HEK293 (cell line): ENCODE results near the gene DIO1.

Source experiments
- CTCF ChIA-PET: fragments of 350-600 bp; formaldehyde crosslinking; extraction: SDS; loops from one replicate; lab custom pipeline; 2021; ENCODE audit warnings: antibody characterized with exemption; lab: Yijun Ruan, JAX
- POLR2A ChIA-PET: fragments of 300-600 bp; formaldehyde crosslinking; extraction: SDS; loops from one replicate; lab custom pipeline; 2020; ENCODE audit warnings: antibody characterized with exemption, inconsistent platforms; lab: Yijun Ruan, JAX
- H3K27ac ChIP-seq: fragments of 200-500 bp; sonication (Bioruptor generic); 2 replicates; pipeline ENCODE4 v1.5.1; 2014; ENCODE audit warnings: low read depth, low read length, control low read depth, inconsistent platforms; ENCODE audit errors: extremely low read depth
- H3K36me3 ChIP-seq, 2 experiments: fragments of 200-500 bp in 1 of 2; sonication (Bioruptor generic) in 1 of 2; 1 replicate in 1 of 2; 2 replicates in 1 of 2; pipeline ENCODE4 v1.5.1; 2014 to 2017; ENCODE audit warnings: inconsistent platforms in 2 of 2, low read length in 2 of 2; ENCODE audit not compliant: control insufficient read depth in 2 of 2, insufficient read depth in 1 of 2
- H3K4me1 ChIP-seq: fragments of 200-500 bp; sonication (Bioruptor generic); 2 replicates; pipeline ENCODE4 v1.5.1; 2014; ENCODE audit warnings: mild to moderate bottlenecking, low read length, inconsistent platforms; ENCODE audit not compliant: control insufficient read depth, insufficient read depth
- H3K4me3 ChIP-seq: 2 replicates; pipeline ENCODE4 v1.5.1; 2011; ENCODE audit warnings: low read depth, mild to moderate bottlenecking, control low read depth, low read length, moderate library complexity
- H3K9me3 ChIP-seq: fragments of 200-500 bp; sonication (Bioruptor generic); 2 replicates; pipeline ENCODE4 v1.5.1; 2014; ENCODE audit warnings: low read depth, low read length, inconsistent platforms; ENCODE audit not compliant: control insufficient read depth, insufficient read depth
- BCL11A ChIP-seq: fragments of 450-650 bp; formaldehyde crosslinking; IDR thresholded peaks from 2 replicates; pipeline ENCODE4 v1.5.1; 2016; ENCODE audit warnings: low read depth, missing biosample characterization, missing genetic modification characterization
- GLIS1 ChIP-seq: fragments of 450-650 bp; formaldehyde crosslinking; IDR thresholded peaks from 2 replicates; pipeline ENCODE4 v1.5.1; 2016; ENCODE audit warnings: missing biosample characterization, missing genetic modification characterization
- HOXA7 ChIP-seq: sonication (generic); formaldehyde crosslinking; IDR thresholded peaks from 2 replicates; pipeline ENCODE4 v1.8.1; 2022; ENCODE audit warnings: missing genetic modification reagents, borderline replicate concordance
- HOXD13 ChIP-seq: sonication (generic); formaldehyde crosslinking; IDR thresholded peaks from 2 replicates; pipeline ENCODE4 v1.8.0; 2022; ENCODE audit warnings: missing genetic modification reagents, borderline replicate concordance
- SALL2 ChIP-seq: fragments of 450-650 bp; formaldehyde crosslinking; IDR thresholded peaks from 2 replicates; pipeline ENCODE4 v1.5.0; 2017; ENCODE audit warnings: missing biosample characterization, mild to moderate bottlenecking, missing genetic modification characterization, borderline replicate concordance
- SCRT1 ChIP-seq: fragments of 450-650 bp; formaldehyde crosslinking; IDR thresholded peaks from 2 replicates; pipeline ENCODE4 v1.5.1; 2016; ENCODE audit warnings: missing biosample characterization, missing genetic modification characterization, borderline replicate concordance
- SP3 ChIP-seq: fragments of 450-650 bp; formaldehyde crosslinking; IDR thresholded peaks from 2 replicates; pipeline ENCODE4 v1.5.1; 2016; ENCODE audit warnings: missing biosample characterization, missing genetic modification characterization
- ZBTB7A ChIP-seq: fragments of 450-650 bp; formaldehyde crosslinking; IDR thresholded peaks from 2 replicates; pipeline ENCODE4 v1.5.1; 2016; ENCODE audit warnings: low read depth, missing biosample characterization, missing genetic modification characterization
- ZFP37 ChIP-seq: fragments of 450-650 bp; formaldehyde crosslinking; IDR thresholded peaks from 2 replicates; pipeline ENCODE4 v1.5.1; 2016; ENCODE audit warnings: missing biosample characterization, missing genetic modification characterization
- ZNF10 ChIP-seq: fragments of 450-650 bp; formaldehyde crosslinking; IDR thresholded peaks from 2 replicates; pipeline ENCODE4 v1.5.1; 2017; ENCODE audit warnings: missing biosample characterization, missing genetic modification characterization
- ZNF140 ChIP-seq: fragments of 450-650 bp; formaldehyde crosslinking; IDR thresholded peaks from 2 replicates; pipeline ENCODE4 v1.5.1; 2016; ENCODE audit warnings: missing biosample characterization, missing genetic modification characterization
- ZNF155 ChIP-seq: fragments of 450-650 bp; formaldehyde crosslinking; IDR thresholded peaks from 2 replicates; pipeline ENCODE4 v1.5.1; 2016; ENCODE audit warnings: missing biosample characterization, missing genetic modification characterization
- ZNF48 ChIP-seq: fragments of 450-650 bp; formaldehyde crosslinking; IDR thresholded peaks from 2 replicates; pipeline ENCODE4 v1.5.1; 2016; ENCODE audit warnings: missing biosample characterization, missing genetic modification characterization
- ZNF529 ChIP-seq: fragments of 450-650 bp; formaldehyde crosslinking; IDR thresholded peaks from 2 replicates; pipeline ENCODE4 v1.5.1; 2017; ENCODE audit warnings: missing genetic modification characterization, missing biosample characterization; ENCODE audit not compliant: insufficient replicate concordance
- ZNF544 ChIP-seq: fragments of 450-650 bp; formaldehyde crosslinking; IDR thresholded peaks from 2 replicates; pipeline ENCODE4 v1.5.0; 2017; ENCODE audit warnings: missing biosample characterization, missing genetic modification characterization
- ZNF600 ChIP-seq: fragments of 450-650 bp; formaldehyde crosslinking; IDR thresholded peaks from 2 replicates; pipeline ENCODE4 v1.5.1; 2016; ENCODE audit warnings: missing biosample characterization, missing genetic modification characterization
- ZNF776 ChIP-seq: fragments of 450-650 bp; formaldehyde crosslinking; IDR thresholded peaks from 2 replicates; pipeline ENCODE4 v1.5.0; 2017; ENCODE audit warnings: missing biosample characterization, missing genetic modification characterization, borderline replicate concordance
- ZNF837 ChIP-seq: fragments of 450-650 bp; formaldehyde crosslinking; IDR thresholded peaks from 2 replicates; pipeline ENCODE4 v1.5.1; 2016; ENCODE audit warnings: missing biosample characterization, missing genetic modification characterization
- TF ChIP-seq, protein P1 (sequence below): fragments of 450-650 bp; formaldehyde crosslinking; IDR thresholded peaks from 2 replicates; pipeline ENCODE4 v1.5.1; 2016; ENCODE audit warnings: missing biosample characterization, missing genetic modification characterization
- TF ChIP-seq, protein P2 (sequence below): fragments of 450-650 bp; formaldehyde crosslinking; IDR thresholded peaks from 2 replicates; pipeline ENCODE4 v1.5.1; 2016; ENCODE audit warnings: missing biosample characterization, missing genetic modification characterization
- TF ChIP-seq, protein P3 (sequence below): fragments of 450-650 bp; formaldehyde crosslinking; optimal IDR thresholded peaks from 2 replicates; pipeline ENCODE3; 2016; ENCODE audit warnings: missing biosample characterization, mild to moderate bottlenecking, missing genetic modification characterization
- TF ChIP-seq, protein P4 (sequence below): IDR thresholded peaks from 2 replicates; pipeline ENCODE4 v1.6.1; 2011; ENCODE audit warnings: mild to moderate bottlenecking, low read depth, low read length, borderline replicate concordance
- TF ChIP-seq, protein P5 (sequence below): fragments of 450-650 bp; formaldehyde crosslinking; IDR thresholded peaks from 2 replicates; pipeline ENCODE4 v1.5.1; 2016; ENCODE audit warnings: missing biosample characterization, missing genetic modification characterization

Gene DIO1

DNA sequence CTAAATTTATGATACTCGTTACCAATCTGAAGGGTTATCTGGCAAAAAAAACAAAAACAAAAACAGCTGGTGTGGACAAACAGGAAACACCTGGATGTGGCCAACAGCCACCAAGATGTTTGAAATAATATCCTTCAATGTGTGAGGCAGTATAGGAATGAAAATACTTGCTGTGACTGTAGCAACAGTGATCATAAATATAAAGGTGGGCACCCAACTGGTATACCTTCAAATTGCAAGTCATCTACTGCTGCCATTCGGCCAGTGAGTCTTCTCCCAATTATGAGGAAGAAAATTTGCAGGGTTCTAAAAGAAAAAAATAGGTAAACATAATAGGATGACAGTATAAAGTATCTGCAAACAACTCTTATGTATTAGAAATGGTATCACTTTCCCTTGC is 5.3 kb upstream of the DIO1 start:
- Histone ChIP-seq H3K27ac (no peak overlapping the region), H3K9me3 (no peaks in the 10 kb centered on the region), H3K36me3 (peaks cover 0 to 29% of the 10 kb centered on the region in 2 experiments; a peak in 1 of 3 replicates), H3K4me1 (no peaks in the 10 kb centered on the region), H3K4me3 (no peak overlapping the region)
- ChIA-PET CTCF (interaction anchor here (0.6 to 1.2 kb wide), 3 partner anchors 60 to 1111 kb away, joined by 3 to 4 read pairs (median 3); no protein-coding TSS in a partner anchor), POLR2A (no interaction called here)
- TF ChIP-seq GLIS1 (tag by site-specific recombination) (no peak), BCL11A (tag by site-specific recombination) (no peak), SP3 (no peak), HOXD13 (no peak), ZNF140 (tag by site-specific recombination) (no peak), ZNF155 (tag by site-specific recombination) (no peak), ZBTB7A (no peak), SALL2 (tag by site-specific recombination) (no peak), ZFP37 (no peak)
- TF ChIP-seq, protein P1, sequence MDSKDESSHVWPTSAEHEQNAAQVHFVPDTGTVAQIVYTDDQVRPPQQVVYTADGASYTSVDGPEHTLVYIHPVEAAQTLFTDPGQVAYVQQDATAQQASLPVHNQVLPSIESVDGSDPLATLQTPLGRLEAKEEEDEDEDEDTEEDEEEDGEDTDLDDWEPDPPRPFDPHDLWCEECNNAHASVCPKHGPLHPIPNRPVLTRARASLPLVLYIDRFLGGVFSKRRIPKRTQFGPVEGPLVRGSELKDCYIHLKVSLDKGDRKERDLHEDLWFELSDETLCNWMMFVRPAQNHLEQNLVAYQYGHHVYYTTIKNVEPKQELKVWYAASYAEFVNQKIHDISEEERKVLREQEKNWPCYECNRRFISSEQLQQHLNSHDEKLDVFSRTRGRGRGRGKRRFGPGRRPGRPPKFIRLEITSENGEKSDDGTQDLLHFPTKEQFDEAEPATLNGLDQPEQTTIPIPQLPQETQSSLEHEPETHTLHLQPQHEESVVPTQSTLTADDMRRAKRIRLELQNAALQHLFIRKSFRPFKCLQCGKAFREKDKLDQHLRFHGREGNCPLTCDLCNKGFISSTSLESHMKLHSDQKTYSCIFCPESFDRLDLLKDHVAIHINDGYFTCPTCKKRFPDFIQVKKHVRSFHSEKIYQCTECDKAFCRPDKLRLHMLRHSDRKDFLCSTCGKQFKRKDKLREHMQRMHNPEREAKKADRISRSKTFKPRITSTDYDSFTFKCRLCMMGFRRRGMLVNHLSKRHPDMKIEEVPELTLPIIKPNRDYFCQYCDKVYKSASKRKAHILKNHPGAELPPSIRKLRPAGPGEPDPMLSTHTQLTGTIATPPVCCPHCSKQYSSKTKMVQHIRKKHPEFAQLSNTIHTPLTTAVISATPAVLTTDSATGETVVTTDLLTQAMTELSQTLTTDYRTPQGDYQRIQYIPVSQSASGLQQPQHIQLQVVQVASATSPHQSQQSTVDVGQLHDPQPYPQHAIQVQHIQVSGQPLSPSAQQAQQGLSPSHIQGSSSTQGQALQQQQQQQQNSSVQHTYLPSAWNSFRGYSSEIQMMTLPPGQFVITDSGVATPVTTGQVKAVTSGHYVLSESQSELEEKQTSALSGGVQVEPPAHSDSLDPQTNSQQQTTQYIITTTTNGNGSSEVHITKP (tag by site-specific recombination) = no peak
- TF ChIP-seq, protein P2, sequence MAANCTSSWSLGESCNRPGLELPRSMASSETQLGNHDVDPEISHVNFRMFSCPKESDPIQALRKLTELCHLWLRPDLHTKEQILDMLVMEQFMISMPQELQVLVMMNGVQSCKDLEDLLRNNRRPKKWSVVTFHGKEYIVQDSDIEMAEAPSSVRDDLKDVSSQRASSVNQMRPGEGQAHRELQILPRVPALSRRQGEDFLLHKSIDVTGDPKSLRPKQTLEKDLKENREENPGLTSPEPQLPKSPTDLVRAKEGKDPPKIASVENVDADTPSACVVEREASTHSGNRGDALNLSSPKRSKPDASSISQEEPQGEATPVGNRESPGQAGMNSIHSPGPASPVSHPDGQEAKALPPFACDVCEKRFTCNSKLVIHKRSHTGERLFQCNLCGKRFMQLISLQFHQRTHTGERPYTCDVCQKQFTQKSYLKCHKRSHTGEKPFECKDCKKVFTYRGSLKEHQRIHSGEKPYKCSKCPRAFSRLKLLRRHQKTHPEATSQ (tag by site-specific recombination) = no peak
- TF ChIP-seq, protein P3, sequence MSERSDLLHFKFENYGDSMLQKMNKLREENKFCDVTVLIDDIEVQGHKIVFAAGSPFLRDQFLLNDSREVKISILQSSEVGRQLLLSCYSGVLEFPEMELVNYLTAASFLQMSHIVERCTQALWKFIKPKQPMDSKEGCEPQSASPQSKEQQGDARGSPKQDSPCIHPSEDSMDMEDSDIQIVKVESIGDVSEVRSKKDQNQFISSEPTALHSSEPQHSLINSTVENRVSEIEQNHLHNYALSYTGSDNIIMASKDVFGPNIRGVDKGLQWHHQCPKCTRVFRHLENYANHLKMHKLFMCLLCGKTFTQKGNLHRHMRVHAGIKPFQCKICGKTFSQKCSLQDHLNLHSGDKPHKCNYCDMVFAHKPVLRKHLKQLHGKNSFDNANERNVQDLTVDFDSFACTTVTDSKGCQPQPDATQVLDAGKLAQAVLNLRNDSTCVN (tag by site-specific recombination) = no peak

DNA sequence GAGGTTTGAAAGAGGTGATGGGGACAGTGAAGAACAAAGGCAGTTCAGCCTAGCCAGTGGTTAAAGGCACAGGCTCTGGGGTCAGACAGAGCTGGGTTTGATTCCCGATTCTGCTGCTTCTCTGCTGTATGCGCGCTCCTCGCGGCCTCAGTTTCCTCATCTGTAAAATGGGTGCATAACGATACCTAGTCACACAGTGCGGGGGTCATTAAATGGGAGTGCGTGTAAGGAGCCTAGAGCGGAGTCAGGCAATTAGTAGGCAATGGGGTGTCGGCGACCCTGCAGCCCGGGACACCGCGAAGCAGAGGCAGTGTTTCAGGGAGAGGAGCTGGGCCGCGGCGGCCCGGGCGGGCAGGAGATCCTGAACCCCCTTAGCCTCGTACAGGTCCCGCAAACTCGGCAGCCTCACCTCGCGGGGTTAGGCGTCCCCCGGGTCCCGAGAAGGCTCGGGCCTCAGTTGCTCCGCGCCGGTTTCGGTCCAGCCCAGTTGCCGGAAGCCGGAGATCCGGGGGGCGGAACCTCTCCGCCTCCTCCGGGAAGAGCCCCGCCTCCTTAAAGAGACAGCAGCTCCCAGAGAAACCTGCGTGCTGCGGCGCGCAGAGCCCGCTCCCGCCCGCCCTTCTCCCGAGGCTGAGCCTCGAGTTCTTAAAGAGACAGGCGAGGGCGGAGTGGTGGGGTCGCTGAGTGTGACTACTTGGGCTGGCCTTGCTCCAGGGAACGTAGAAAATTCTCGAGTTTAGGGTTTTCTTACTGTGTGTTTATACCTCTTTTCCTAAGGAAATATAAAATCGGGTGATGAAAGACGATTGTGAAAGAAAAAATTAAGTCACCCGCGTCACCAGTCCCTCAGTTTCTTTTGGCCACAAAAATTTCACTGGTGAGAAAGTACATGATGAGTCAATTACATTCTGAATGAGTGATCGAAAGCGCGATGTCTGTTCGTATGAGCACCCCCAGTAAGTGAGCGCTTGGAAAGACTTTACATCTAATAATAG is 4.4 kb upstream of the DIO1 start, which contains the start of gene YIPF1:
YIPF1 (minus strand) TSS at position 494 of the 995 bp plus-strand sequence. CDS start 860 bp downstream, outside the sequence.
- H3K36me3 ChIP-seq = peaks cover 0 to 25% of the 10 kb centered on the region in 2 experiments; a peak in 1 of 3 replicates
- ChIA-PET CTCF (interaction anchor here (0.5 to 1.3 kb wide), 6 partner anchors 11 to 646 kb away, joined by 3 to 4 read pairs (median 3); no protein-coding TSS in a partner anchor), POLR2A (interaction anchor here (1.0 kb wide), 2 partner anchors 20 to 56 kb away, joined by 3 to 12 read pairs; partner anchors contain the start of gene IFT25)
- no peak within 1 kb of the TSS for H3K27ac ChIP-seq
- H3K9me3 ChIP-seq = no peaks in the 10 kb centered on the region
- no peaks in the 10 kb centered on the region for H3K4me1 ChIP-seq
- peak within 1 kb of the TSS; percentile 80 for H3K4me3 ChIP-seq
- TF ChIP-seq, protein P4, sequence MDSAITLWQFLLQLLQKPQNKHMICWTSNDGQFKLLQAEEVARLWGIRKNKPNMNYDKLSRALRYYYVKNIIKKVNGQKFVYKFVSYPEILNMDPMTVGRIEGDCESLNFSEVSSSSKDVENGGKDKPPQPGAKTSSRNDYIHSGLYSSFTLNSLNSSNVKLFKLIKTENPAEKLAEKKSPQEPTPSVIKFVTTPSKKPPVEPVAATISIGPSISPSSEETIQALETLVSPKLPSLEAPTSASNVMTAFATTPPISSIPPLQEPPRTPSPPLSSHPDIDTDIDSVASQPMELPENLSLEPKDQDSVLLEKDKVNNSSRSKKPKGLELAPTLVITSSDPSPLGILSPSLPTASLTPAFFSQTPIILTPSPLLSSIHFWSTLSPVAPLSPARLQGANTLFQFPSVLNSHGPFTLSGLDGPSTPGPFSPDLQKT = no peak; the same call in 1 of the 2 replicates
- TF ChIP-seq SCRT1 (tag by site-specific recombination) (no peak), ZNF776 (tag by site-specific recombination) (no peak), ZNF837 (tag by site-specific recombination) (no peak), ZNF10 (tag by site-specific recombination) (no peak), ZNF544 (tag by site-specific recombination) (no peak), ZNF600 (tag by site-specific recombination) (0 out of 2 replicates have a peak, but pooled peaks have one; percentile 34), HOXA7 (CRISPR knock-in tag) (no peak), ZNF529 (tag by site-specific recombination) (no peak), ZNF48 (tag by site-specific recombination) (no peak)
- TF ChIP-seq, protein P5, sequence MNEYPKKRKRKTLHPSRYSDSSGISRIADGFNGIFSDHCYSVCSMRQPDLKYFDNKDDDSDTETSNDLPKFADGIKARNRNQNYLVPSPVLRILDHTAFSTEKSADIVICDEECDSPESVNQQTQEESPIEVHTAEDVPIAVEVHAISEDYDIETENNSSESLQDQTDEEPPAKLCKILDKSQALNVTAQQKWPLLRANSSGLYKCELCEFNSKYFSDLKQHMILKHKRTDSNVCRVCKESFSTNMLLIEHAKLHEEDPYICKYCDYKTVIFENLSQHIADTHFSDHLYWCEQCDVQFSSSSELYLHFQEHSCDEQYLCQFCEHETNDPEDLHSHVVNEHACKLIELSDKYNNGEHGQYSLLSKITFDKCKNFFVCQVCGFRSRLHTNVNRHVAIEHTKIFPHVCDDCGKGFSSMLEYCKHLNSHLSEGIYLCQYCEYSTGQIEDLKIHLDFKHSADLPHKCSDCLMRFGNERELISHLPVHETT = peak; percentile 85
